HepG2 (cell line): ENCODE data around the gene NIPAL3. TPM values are rescaled to one million over a fixed set of nuclear protein-coding genes. Genes with fewer than 3 reads are reported as not detected.

Experiments
- CREM ChIP-seq, 2 experiments: sonication (generic) in 1 of 2; formaldehyde crosslinking in 1 of 2; IDR thresholded peaks; 2 replicates each; pipeline versions ENCODE4 v1.4.0 to v1.6.1; 2016 to 2020; ENCODE audit warnings: antibody characterized with exemption in 1 of 2, mild to moderate bottlenecking in 1 of 2, missing genetic modification reagents in 1 of 2
- EHMT2 ChIP-seq: fragments of 200-600 bp; sonication (generic); IDR thresholded peaks from 2 replicates; pipeline ENCODE4 v1.7.0; 2017; ENCODE audit warnings: antibody characterized with exemption, low read depth, low read length, borderline replicate concordance
- ETV5 ChIP-seq: IDR thresholded peaks from 2 replicates; pipeline ENCODE4 v1.6.1; 2018; ENCODE audit warnings: missing biosample characterization, missing genetic modification reagents, inconsistent platforms, borderline replicate concordance
- FOXA3 ChIP-seq: IDR thresholded peaks from 2 replicates; pipeline ENCODE4 v1.6.1; 2016; ENCODE audit warnings: missing genetic modification reagents, missing compliant biosample characterization
- KLF12 ChIP-seq: sonication (generic); formaldehyde crosslinking; IDR thresholded peaks from 2 replicates; pipeline ENCODE4 v1.4.0; 2020; ENCODE audit warnings: missing genetic modification reagents, borderline replicate concordance
- NR2F6 ChIP-seq, 2 experiments: IDR thresholded peaks; 2 replicates each; pipeline ENCODE4 v1.6.1; 2016; ENCODE audit warnings: antibody characterized with exemption in 1 of 2, mild to moderate bottlenecking in 1 of 2
- PHF5A ChIP-seq: IDR thresholded peaks from one replicate; pipeline ENCODE4 v1.6.1; 2018; ENCODE audit warnings: low read depth, missing genetic modification reagents; ENCODE audit not compliant: unreplicated experiment
- SNAPC2 ChIP-seq: sonication (generic); formaldehyde crosslinking; IDR thresholded peaks from 2 replicates; pipeline ENCODE4 v1.8.1; 2022; ENCODE audit warnings: mild to moderate bottlenecking, missing genetic modification reagents
- SOX5 ChIP-seq: IDR thresholded peaks from 2 replicates; pipeline ENCODE4 v1.6.1; 2016; ENCODE audit warnings: borderline replicate concordance
- ZBTB42 ChIP-seq: sonication (generic); formaldehyde crosslinking; IDR thresholded peaks from 2 replicates; pipeline ENCODE4 v1.5.0; 2020; ENCODE audit warnings: mild to moderate bottlenecking, missing genetic modification reagents
- ZBTB7B ChIP-seq: sonication (generic); formaldehyde crosslinking; IDR thresholded peaks from 2 replicates; pipeline ENCODE4 v1.4.0; 2020; ENCODE audit warnings: missing genetic modification reagents
- ZFP37 ChIP-seq: sonication (generic); formaldehyde crosslinking; IDR thresholded peaks from 2 replicates; pipeline ENCODE4 v1.4.0; 2020; ENCODE audit warnings: missing genetic modification reagents, borderline replicate concordance
- ZNF224 ChIP-seq: sonication (generic); formaldehyde crosslinking; IDR thresholded peaks from 2 replicates; pipeline ENCODE4 v1.5.0; 2020; ENCODE audit warnings: mild to moderate bottlenecking, missing genetic modification reagents
- ZNF501 ChIP-seq: sonication (generic); formaldehyde crosslinking; IDR thresholded peaks from 2 replicates; pipeline ENCODE4 v1.5.1; 2020; ENCODE audit warnings: mild to moderate bottlenecking, moderate library complexity, missing genetic modification reagents
- ZNF512B ChIP-seq: sonication (generic); formaldehyde crosslinking; IDR thresholded peaks from 2 replicates; pipeline ENCODE4 v1.5.1; 2020; ENCODE audit warnings: missing genetic modification reagents, mild to moderate bottlenecking, borderline replicate concordance
- ZNF749 ChIP-seq: sonication (generic); formaldehyde crosslinking; IDR thresholded peaks from 2 replicates; pipeline ENCODE4 v1.8.0; 2022; ENCODE audit warnings: mild to moderate bottlenecking, missing genetic modification reagents, moderate library complexity, borderline replicate concordance
- ZSCAN12 ChIP-seq: sonication (generic); formaldehyde crosslinking; IDR thresholded peaks from 2 replicates; pipeline ENCODE4 v1.9.0; 2021; ENCODE audit warnings: mild to moderate bottlenecking, missing genetic modification reagents
- ZSCAN9 ChIP-seq: IDR thresholded peaks from 2 replicates; pipeline ENCODE4 v1.6.1; 2016; ENCODE audit warnings: borderline replicate concordance
- polyA plus RNA-seq, 8 experiments: library from polyadenylated mRNA; depleted of rRNA in 3 of 8; stranded (reverse) in 7 of 8; unstranded in 1 of 8; fragments of >200 nt; fragmentation: Illumina TruSeq in 4 of 8; extraction: Trizol in 4 of 8; gene quantifications; 2 replicates each; pipeline versions ENCODE4 v1.2.1 to v1.2.3, GENCODE V29; 2011 to 2016; ENCODE audit warnings: low read depth in 4 of 8, missing spikeins in 1 of 8, mixed read lengths in 1 of 8; ENCODE audit not compliant: insufficient read depth in 1 of 8
- total RNA-seq, 5 experiments: library from RNA; depleted of rRNA; stranded (reverse); fragments of >200 nt; fragmentation: Illumina TruSeq; extraction: Trizol; gene quantifications; 2 replicates each; pipeline ENCODE4 v1.2.3, GENCODE V29; 2016; ENCODE audit warnings: low read depth in 1 of 5
- TF ChIP-seq, protein P1 (sequence below): sonication (generic); formaldehyde crosslinking; IDR thresholded peaks from 2 replicates; pipeline ENCODE4 v1.9.0; 2022; ENCODE audit warnings: low read depth, missing genetic modification reagents
- TF ChIP-seq, protein P2 (sequence below): sonication (generic); formaldehyde crosslinking; IDR thresholded peaks from 2 replicates; pipeline ENCODE4 v1.5.1; 2020; ENCODE audit warnings: missing genetic modification reagents, mild to moderate bottlenecking, borderline replicate concordance
- TF ChIP-seq, protein P3 (sequence below): sonication (generic); formaldehyde crosslinking; IDR thresholded peaks from 2 replicates; pipeline ENCODE4 v1.4.0; 2020; ENCODE audit warnings: missing genetic modification reagents

The NIPAL3 gene
- total and polyA plus RNA-seq, 2 of the 13 experiments (the other 11 are each of a cell fraction or from before 2014, with no cell fraction given) = 5.6 to 8.6 TPM

GRCh38 chr1:24415334-24415909 lies at the start of gene NIPAL3 (continued):
- no peak for TF ChIP-seq ZNF749 (CRISPR knock-in tag)
- peak; percentile 69; the same call in 1 of the 2 replicates for TF ChIP-seq ZNF501 (CRISPR knock-in tag)
- TF ChIP-seq ZBTB42 = no peak
- no peak for TF ChIP-seq SNAPC2 (CRISPR knock-in tag)
- peak; percentile 42 for TF ChIP-seq CREM (IDR thresholded peaks at IDR 0.05)
- no peak for TF ChIP-seq CREM (CRISPR knock-in tag; IDR thresholded peaks at IDR 0.05)
- 0 out of 2 replicates have a peak, but pooled peaks have one; percentile 23 for TF ChIP-seq ZFP37
- TF ChIP-seq, protein P1, sequence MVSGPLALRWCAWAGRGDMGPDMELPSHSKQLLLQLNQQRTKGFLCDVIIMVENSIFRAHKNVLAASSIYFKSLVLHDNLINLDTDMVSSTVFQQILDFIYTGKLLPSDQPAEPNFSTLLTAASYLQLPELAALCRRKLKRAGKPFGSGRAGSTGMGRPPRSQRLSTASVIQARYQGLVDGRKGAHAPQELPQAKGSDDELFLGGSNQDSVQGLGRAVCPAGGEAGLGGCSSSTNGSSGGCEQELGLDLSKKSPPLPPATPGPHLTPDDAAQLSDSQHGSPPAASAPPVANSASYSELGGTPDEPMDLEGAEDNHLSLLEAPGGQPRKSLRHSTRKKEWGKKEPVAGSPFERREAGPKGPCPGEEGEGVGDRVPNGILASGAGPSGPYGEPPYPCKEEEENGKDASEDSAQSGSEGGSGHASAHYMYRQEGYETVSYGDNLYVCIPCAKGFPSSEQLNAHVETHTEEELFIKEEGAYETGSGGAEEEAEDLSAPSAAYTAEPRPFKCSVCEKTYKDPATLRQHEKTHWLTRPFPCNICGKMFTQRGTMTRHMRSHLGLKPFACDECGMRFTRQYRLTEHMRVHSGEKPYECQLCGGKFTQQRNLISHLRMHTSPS (CRISPR knock-in tag) = peak; percentile 48; the same call in 1 of the 2 replicates
- TF ChIP-seq ETV5 (CRISPR knock-in tag) = peak; percentile 64; the same call in 1 of the 2 replicates
- peak; percentile 87; the same call in 1 of the 2 replicates for TF ChIP-seq ZNF512B (CRISPR knock-in tag)
- TF ChIP-seq FOXA3 = peak; percentile 26; the same call in 1 of the 2 replicates
- no peak for TF ChIP-seq NR2F6 (IDR thresholded peaks at IDR 0.05)
- TF ChIP-seq NR2F6 (CRISPR knock-in tag; IDR thresholded peaks at IDR 0.05) = peak; percentile 48; the same call in 1 of the 2 replicates
- TF ChIP-seq ZNF224 (CRISPR knock-in tag) = peak; percentile 9; the same call in 1 of the 2 replicates
- TF ChIP-seq KLF12 (CRISPR knock-in tag) = peak; percentile 64; the same call in 1 of the 2 replicates
- 0 out of 2 replicates have a peak, but pooled peaks have one; percentile 7 for TF ChIP-seq SOX5
- peak; percentile 86 for TF ChIP-seq PHF5A
- TF ChIP-seq, protein P2, sequence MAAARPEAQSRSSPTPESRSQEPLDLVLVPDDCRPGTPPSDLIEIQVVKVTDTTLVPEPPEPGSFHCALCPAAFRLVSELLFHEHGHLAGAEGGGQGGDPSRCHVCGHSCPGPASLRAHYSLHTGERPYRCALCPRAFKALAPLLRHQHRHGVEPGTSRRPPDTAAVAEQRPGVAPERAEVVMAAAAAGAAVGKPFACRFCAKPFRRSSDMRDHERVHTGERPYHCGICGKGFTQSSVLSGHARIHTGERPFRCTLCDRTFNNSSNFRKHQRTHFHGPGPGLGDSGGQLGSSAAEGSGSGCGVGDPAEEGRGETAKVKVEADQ (CRISPR knock-in tag) = peak; percentile 49; the same call in 1 of the 2 replicates
- no peak for TF ChIP-seq EHMT2
- TF ChIP-seq ZSCAN12 (CRISPR knock-in tag) = no peak
- peak; percentile 32; the same call in 1 of the 2 replicates for TF ChIP-seq ZSCAN9 (CRISPR knock-in tag)
- TF ChIP-seq, protein P3, sequence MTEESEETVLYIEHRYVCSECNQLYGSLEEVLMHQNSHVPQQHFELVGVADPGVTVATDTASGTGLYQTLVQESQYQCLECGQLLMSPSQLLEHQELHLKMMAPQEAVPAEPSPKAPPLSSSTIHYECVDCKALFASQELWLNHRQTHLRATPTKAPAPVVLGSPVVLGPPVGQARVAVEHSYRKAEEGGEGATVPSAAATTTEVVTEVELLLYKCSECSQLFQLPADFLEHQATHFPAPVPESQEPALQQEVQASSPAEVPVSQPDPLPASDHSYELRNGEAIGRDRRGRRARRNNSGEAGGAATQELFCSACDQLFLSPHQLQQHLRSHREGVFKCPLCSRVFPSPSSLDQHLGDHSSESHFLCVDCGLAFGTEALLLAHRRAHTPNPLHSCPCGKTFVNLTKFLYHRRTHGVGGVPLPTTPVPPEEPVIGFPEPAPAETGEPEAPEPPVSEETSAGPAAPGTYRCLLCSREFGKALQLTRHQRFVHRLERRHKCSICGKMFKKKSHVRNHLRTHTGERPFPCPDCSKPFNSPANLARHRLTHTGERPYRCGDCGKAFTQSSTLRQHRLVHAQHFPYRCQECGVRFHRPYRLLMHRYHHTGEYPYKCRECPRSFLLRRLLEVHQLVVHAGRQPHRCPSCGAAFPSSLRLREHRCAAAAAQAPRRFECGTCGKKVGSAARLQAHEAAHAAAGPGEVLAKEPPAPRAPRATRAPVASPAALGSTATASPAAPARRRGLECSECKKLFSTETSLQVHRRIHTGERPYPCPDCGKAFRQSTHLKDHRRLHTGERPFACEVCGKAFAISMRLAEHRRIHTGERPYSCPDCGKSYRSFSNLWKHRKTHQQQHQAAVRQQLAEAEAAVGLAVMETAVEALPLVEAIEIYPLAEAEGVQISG (CRISPR knock-in tag) = peak; percentile 82
- peak; percentile 69; the same call in 1 of the 2 replicates for TF ChIP-seq ZBTB7B (CRISPR knock-in tag)
